Stimulated activated CD4-positive, alpha-beta T cell treated with anti-CD3 and anti-CD28 coated beads, Interleukin-12 subunit alpha, Interleukin-12 subunit beta, amount 100 ng/mL, for 4 hours (primary cell): ENCODE results near the gene CHAC1.
"Not testable (repeated sequence)": the region's sequence is repeated elsewhere in the genome, so short reads cannot be mapped to it uniquely, and the experiment has no call there.

Experiments used
- DNase-seq: peaks from one replicate; pipeline ENCODE4 v3.0.0-alpha.2; 2020

The CHAC1 gene

DNA sequence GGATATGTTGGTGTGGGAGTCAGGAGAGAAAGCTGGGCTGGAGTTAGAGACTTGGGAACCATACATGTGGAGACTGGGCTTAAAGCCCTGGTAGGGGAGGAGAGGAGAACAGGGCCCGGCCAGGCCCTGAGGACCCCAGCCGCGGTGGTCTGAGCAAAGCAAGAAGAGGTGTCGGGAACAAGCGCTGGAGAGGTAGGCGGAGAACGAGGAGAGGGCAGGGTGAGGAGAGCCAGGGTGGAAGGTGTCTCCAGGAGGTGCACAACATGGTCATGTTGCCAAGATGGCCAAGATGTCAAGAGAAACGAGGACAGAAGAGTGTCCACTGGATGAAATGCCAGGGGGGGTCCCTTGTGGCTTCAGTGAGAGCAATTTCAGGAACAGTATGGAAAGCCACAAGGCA lies 5.5 kb downstream of the CHAC1 start:
- no peak for DNase-seq

DNA sequence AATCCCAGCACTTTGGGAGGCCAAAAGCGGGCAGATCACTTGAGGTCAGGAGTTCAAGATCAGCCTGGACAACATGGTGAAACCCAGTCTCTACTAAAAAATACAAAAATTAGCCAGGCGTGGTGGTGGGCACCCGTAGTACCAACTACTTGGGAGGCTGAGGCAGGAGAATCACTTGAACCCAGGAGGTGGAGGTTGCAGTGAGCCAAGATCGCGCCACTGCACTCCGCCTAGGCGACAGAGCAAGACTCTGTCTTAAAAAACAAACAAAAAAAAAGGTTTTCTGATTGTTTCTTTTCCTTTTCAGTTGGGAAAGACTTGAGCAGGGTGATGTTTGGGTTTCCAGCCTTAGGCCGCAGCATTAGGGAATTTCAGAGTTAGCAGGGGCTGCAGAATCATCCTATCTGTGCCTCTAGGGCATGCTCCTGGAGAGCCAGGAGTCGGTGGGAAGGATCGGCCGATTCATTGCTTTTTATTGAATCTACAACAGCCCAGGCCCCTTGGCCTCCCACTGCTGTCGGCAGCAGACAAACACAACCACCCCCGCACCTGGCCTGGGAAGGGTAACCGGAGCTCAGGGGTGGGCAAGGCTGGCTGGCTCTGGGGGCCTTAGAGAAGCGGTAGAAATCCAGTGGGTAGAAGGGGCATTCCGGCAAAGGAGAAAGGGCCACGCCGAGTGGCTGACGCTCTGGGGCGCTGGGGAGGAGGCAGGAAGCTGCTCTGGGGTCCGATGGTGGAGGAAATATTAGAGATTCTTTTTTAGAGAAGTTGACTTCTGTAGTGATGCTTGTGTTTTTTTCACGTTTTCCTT lies 6.3 kb downstream of the CHAC1 start:
- DNase-seq: no peak

DNA sequence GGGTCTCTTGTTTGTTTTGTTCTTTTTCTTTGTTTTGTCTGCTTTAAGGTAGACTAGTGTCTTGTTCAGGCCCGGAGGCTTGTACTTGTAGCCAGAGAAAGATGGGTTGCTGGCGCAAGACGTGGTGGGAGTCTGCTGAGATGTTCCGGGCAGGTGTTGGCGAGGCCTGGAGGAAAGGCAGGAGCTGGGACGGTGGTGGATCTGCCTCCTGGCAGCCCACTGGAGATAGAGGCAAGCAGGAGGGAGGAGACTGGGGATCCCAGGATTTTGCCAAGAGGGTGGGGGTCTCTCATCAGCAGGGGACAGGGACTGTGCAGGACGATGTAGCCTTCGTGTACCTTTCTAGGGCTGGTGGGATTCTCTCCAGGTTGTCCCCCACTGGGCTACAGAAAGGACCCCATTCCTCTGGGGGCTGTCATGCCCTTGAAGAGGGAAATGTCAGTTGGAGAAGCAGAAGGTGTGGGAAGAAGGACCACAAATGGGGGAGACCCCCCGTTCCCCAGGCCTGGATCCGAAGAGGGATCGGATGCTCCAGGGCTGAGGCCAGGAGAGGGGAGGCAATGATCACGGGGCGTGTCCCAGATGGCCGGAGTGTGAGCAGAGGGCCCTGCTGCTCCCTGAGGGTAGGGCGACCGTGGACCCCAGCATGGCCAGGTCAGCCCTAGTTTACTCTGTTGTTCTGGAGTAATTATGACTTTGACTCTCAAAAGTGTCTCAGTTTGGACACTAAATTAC lies 7.0 kb downstream of the CHAC1 start:
- DNase-seq: no peak

DNA sequence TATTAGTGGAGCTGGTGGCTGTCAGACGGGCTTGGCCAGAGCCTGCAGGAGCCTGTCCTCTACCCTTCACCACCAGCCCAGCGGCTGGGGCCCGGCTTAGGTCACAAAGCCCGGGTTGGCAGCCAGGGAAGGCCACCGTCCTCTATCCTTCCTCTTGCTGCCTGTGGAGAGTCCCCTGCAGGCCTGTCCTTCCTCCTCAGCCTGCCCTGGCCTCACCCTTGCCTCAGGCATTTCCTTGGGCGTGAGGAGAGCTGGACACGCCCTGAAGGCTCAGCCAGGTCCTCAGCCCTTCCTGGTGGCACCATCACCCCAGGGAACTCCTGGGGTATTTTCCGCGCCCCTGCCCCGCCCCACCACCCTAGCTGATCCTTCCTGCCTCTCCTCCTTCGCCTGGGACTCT lies 7.7 kb downstream of the CHAC1 start:
- no peak for DNase-seq

DNA sequence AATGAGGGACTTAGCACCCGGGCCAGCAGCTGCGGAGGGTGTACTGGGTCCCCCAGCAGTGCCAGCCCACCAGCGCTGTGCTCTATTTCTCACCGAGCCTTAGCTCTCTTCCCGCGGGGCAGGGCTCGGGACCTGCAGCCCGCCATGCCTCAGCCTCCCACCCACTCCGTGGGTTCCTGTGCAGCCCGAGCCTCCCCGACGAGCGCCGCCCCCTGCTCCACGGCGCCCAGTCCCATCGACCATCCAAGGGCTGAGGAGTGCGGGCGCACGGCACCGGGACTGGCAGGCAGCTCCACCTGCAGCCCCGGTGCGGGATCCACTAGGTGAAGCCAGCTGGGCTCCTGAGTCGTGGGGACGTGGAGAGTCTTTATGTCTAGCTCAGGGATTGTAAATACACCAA lies 8.5 kb downstream of the CHAC1 start:
- DNase-seq: not testable (repeated sequence)

DNA sequence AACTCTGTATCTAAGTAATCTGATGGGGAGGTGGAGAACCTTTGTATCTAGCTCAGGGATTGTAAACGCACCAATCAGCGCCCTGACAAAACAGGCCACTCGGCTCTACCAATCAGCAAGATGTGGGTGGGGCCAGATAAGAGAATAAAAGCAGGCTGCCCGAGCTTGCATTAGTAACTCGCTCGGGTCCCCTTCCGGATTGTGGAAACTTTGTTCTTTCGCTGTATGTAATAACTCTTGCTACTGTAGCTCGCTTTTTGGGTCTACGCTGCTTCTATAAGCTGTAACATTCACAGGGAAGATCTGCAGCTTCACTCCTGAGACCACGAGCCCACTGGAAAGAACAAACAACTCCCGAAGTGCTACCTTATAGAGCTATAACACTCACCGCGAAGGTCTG lies 9.0 kb downstream of the CHAC1 start:
- not testable (repeated sequence) for DNase-seq

DNA sequence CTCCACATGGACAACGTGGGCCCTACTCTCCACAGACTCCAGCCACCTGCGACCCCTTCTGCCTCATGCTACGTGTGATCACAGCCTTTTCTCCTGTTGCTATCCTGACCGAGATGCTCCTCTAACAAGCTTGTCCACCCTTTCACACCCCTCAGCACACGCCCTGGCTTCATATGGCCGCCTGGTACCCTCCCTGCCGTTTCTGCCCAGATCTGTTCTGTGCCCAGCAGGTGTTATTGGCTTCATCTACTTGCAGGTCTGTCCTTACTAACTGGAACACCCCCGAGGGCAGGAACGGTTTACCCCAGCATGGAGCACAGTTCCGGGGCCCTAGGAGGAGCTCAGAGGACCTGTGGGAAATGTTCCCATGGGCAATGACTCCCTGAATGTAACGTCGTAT lies 9.9 kb downstream of the CHAC1 start:
- DNase-seq: no peak

DNA sequence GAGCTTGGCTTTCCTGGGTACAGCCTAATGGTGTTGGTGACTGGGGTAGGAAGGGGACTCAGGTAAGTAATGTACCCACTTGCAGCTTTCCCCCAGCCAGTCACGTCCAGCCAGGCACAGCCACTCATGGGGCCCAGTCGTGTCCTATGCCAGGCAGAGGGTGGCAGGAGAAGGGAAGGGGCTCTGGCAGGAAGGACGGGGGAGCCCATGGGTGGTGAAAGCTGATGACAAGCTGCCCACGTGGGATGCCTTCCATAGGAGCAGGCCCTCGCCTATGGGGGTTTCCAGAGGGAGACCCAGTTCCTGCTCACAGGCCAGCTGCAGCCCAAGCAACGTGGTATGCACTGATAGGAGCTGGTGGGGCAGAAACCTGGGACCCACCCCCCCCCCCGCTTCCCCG lies 10.7 kb downstream of the CHAC1 start:
- no peak for DNase-seq

DNA sequence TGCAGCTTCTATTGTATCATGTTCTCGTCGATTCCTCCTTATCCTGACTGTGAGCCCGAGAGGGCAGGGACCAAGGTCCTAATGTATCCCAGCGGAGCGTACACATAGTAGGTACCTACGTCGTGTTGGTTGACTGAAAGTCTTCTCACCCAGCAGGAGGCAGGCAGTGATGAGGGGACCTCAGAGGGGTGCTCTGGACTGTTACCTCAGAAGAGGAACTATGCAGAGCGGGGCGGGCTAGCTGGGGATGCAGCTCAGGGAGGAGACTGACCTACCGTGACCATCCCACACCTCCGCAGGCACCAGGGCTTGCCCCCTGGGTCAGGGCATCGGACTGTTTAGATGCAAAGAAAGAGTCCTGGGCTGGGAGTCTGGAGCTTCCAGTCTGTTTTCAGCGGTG lies 11.4 kb downstream of the CHAC1 start:
- DNase-seq: no peak

DNA sequence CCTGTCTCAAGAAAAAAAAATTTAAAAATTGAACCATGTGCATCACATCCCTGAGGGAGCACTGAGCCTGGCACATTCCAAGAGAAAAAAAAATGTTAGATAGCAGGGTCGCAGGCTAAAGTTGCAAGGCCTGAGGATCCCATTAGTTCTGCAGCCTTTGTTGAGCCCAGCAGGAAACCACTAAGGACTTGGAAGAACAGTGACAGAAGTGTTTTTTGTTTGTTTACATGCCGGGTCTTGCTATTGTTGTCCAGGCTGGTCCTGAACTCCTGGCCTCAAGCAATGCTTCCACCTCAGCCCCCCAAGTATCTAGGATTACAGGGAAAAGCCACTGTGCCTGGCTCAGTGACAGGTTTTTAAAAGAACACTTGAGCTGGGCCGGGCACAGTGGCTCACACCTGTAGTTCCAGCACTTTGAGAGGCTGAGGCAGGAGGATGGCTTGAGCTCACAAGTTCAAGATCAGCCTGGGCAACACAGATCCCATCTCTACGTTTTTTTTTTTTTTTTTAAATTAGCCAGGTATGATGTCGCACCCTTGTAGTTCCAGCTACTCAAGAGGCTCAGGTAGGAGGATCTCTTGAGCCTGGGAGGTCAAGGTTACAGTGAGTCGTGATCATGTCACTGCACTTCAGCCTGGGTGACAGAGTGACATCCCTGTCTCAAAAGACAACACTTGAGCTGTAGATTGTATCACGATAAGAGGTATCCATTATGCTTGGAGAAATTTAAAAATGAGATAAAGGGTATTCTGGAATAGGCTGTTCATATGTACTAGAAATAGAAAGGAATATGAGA lies 15.2 kb downstream of the CHAC1 start:
- no peak for DNase-seq

DNA sequence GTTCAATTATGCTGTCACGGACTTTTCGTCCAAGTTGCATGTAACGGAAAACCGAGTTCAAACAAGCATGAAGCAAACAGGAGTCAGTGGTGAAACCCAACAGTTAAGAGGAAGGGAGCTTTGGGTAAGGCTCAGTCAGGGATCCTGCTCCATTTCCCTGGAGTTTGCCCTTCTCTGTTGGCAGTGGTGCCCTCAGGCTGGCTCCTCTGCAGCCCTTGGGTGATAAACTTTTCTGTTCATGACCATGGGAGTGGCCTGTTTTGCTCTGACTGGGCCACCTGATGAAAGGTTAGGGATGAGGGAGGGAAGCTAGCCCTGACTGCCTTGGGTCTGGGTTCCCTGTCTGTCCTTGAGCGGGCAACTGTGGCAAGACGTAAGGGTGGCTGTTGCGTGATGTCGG lies 16.1 kb downstream of the CHAC1 start:
- no peak for DNase-seq

DNA sequence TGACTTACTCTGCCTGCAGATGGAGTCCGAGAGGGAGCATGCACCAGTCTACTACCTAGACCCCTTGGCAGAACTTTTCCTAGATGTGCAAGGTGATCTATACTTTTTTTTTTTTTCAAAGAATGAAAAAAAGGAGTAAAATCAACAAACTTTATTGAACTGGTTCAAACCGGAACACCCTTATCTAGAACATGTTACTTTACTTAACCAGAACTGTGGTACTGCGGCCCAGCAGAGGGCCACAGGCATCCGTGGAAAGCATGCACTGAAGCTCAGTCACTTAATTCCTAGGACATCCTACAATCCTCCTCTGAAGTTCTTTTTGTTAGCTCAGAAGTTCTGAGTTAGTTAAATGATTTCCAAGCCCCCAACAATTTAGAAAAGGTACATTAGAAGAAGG lies 21.6 kb downstream of the CHAC1 start:
- no peak for DNase-seq

DNA sequence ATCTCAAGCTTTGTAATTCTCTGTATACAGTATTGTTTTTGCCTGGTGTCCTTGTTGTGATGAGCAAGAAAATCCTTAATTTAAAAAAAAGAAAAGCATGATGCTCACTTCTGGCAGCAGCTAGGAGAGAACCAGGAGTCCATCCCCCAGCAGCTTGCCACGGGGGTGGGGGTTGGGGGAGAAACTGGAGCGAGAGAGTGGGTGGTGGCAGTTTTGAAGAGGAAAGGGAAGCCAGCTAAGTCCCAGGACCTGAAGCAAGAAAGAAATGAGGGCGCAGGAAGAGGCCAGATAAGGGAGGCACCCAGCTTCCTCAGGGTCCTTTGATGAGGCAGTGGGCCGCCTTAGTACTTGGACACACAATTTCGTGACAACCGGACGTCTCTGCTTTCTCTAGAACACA lies 23.5 kb downstream of the CHAC1 start:
- no peak for DNase-seq

DNA sequence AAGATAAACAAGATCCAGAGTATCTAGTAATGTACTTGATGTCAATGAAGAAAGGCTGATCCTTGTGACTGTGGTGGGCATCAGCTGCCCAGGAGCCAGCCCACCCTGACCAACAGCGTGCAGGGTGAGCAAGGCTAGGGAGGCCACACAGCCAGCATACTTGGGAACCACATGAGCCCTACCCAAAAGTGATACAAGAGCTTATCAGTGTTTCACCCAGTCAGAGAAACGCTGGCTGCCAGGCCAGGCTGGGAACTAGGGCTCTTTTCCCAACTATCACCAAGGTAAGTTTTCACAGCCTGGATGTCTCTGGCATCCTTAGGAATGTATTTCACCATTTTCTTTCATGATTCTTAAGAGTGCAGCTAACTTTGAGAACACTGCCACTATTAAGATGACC lies 24.9 kb downstream of the CHAC1 start:
- no peak for DNase-seq

DNA sequence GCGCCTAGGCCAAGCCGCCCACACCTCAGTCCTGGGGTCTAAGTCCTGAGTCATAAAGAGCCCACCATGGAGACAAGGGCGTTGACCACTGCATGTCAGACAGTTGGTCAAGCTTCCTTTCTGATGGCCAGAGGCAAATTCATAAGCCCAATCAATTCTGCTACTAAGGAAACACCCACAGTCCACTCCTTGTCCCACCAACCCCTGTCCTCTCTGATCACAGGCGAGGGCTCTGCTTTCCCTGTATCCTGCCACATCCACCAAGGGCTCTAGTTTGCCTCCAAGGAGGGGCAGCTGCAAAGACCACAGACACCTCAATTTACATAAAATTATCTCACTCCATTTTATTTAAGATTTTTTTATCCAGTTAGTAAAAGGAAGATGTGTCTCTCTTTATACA lies 25.3 kb downstream of the CHAC1 start:
- DNase-seq: no peak

DNA sequence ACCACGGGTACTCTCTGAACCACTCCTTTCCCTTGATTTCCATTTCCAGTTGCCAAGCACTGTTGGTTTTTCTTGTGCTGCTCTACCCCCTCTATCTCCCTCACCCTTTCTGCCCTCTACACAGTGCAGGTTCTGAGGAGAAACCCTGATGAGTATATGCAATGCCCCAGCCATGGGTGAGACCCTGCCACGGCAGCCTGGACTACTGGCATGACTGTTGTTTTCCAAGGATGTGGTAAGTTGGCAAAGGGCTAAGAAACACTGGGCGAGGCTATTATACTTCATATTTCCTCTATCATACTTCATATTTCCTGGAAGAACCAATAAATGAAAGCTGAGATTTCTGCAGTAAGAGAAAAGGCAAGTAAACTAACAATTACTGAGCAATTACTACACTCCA lies 27.9 kb downstream of the CHAC1 start:
- no peak for DNase-seq

DNA sequence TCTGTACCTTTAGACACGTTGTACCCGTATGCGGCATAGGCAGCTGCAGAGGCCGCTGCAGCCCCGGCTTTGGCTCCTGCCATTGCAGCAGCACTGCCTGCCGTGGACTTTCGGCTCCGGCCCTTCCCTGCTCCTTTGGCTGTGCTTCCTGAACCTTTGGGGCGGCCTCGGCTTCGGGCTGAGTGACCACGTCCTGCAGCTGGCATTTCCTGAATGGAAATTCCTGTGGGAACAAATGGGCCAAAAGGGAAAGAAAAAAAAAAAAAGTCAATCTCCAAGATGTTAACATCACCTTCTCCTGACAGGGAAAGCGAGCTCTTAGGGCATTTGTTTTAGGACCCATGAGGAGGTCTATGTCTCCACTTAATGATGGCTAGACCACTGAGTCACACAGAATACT lies 29.6 kb downstream of the CHAC1 start:
- DNase-seq: no peak

DNA sequence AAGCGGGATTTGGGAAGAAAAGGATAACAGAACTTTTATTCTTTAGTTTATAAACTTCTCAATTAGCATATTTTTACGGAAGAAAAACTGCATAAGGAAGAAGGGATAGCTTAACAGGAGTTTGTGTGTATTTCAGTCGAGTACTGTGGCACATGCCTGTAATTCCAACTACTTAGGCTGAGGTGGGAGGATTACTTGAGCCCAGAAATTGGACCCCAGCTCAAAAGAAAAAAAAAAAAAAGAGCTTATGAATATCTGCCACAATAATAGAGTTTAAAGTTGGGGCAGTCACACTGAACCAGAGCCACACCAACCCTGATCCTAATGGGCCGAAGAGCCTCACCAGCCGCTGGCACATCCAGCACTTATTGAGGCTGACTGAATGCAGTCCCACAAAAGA lies 31.1 kb downstream of the CHAC1 start:
- DNase-seq: no peak

DNA sequence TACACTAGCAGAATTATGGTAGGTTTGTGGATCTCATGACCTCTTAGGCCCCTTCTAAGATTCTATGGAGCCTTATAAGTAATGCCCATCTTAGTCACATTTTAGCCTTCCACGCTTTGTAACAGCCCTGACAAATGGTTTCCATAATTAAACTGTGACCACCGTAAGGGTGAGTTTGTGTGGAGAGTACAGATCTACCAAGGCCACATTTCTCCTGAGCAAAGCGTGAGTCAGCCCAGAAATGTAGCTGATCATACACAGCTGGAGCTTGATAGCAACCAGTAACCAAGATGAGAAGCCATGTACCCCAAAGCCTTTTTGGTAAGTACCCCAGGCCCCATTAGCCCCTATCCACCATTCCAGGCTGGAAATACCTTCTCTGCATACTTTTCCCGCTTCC lies 31.7 kb downstream of the CHAC1 start:
- no peak for DNase-seq

DNA sequence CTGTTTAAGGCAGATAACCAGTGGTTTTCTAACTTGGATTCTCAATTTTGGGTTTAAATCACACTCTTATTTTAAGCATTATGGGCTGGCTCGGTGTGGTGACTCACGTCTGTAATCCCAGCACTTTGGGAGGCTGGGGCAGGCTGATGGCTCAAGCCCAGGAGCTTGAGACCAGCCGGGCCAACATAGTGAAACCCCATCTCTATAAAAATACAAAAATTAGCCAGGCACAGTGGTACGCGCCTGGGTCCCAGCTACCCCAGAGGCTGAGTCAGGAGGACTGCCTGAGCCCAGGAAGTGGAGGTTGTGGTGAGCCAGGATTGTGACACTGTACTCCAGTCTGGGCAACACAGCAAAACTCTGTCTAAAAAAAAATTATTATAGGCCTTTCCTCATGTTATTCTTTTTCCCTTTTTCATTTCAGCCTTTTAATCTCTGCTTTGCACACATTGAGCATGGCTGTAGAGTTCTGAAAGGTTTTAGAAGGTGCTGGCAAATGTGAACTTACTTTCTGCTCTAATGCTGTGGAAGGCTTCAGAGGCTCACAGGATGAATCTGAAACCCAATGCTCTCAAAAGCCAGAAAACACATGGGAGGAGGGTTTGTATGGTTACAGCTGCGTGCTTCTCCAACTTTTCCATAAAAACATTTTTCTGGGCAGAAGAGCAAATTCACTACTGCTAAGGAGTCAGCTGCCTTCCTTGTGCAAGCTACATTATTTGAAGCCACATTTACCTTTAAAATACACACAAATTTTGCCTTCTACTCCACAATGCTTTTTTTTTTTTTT lies 32.5 kb downstream of the CHAC1 start:
- DNase-seq: no peak

DNA sequence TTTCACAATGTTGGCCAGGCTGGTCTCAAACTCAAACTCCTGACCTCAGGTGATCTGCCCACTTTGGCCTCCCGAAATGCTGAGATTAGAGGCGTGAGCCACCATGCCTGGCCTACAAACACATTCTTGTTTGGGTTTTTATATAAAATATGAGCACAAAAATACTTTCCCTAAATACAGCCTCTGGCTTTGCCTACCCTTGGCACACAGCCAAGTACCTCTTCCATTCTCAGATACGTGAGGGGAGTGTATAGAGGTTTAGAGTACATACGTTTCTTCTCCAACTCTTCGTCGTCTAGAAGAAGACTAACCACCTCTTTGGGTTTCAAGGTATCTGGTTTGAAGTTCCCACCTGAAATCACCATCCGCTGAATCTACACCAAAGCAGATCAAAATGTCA lies 33.5 kb downstream of the CHAC1 start:
- DNase-seq: no peak

DNA sequence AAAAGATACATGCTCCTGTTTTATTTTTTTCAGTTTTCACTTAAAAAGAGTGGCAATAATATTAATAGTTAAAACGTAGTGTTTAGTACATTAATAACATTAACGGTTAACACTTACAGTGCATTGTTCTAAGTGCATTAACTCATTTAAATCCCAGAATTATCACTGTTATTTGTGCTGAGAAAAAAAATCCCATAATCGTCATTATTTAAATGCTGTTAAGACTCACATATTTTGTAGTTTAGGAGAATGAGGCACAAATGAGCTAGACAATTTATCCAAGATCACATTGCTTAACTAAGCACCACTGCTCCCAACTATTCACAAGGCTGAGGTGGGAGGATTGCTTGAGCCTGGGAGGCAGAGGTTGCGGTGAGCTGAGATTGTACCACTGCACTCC lies 34.9 kb downstream of the CHAC1 start:
- no peak for DNase-seq

DNA sequence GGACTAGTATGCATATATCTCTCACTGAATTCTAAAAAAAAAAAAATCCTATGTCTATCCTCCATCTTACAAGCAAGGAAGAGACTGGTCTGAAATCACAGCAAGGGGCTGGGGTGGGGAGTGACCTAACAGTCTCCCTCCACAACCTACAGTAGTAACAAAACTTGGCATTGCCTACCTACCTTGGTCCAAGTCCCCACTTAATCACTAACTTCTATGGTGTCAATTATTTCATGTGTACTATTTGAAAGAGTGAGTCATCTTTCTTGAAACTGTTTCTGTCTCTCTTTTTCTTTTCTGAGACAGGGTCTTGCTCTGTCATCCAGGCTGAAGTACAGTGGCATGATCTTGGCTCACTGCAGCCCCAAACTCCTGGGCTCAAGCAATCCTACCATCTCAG lies 36.8 kb downstream of the CHAC1 start:
- DNase-seq: no peak
